Motor neuron (in vitro differentiated cells): Measurements from ENCODE around the gene LPIN3. TPM values are rescaled to one million over a fixed set of nuclear protein-coding genes. Genes with fewer than 3 reads are reported as not detected.
A peak's percentile ranks its signal among the peaks of the same experiment; 100 is the strongest.

Source experiments
- ATAC-seq, 8 experiments: fragments of 200-7000 bp; cut with Tn5 transposase; replicated peaks in 6 of 8; 2 replicates each; pipeline ENCODE4 v1.8.0; 2021; ENCODE audit warnings: mild to moderate bottlenecking in 8 of 8, moderate library complexity in 8 of 8
- H3K27ac ChIP-seq, 2 donors: fragments of 250-450 bp; sonication (Bioruptor Pico); 2 replicates each; pipeline ENCODE4 v1.9.0; 2021; ENCODE audit warnings: antibody characterized with exemption in 2 of 2, mild to moderate bottlenecking in 2 of 2, moderate library complexity in 1 of 2
- H3K4me1 ChIP-seq, 2 donors: fragments of 250-450 bp; sonication (Bioruptor Pico); replicated peaks in 1 of 2; 2 replicates each; pipeline ENCODE4 v1.6.1; 2021; ENCODE audit warnings: antibody characterized with exemption in 2 of 2, mild to moderate bottlenecking in 2 of 2, moderate library complexity in 1 of 2
- H3K4me3 ChIP-seq, 5 donors: fragments of 250-450 bp; sonication (Bioruptor Pico); 2 replicates each; pipeline ENCODE4 v1.9.0; 2021; ENCODE audit warnings: antibody characterized with exemption in 5 of 5, mild to moderate bottlenecking in 5 of 5, moderate library complexity in 4 of 5
- WGBS, 10 experiments: fragments of 450-650 bp; shearing (Covaris generic); methylation state at CpG; one replicate each; pipeline ENCODE4 v1.0.0; 2022; 5-methylcytosine and 5-hydroxymethylcytosine counted together
- in situ Hi-C, 9 experiments: fragments of 400-800 bp; cut with MboI; loops; one replicate each; pipeline ENCODE4 v1.15.0; 2021; ENCODE audit warnings: low sequenced_read_pairs in 9 of 9, low pct_unique_long_range_greater_than_20kb in 2 of 9; ENCODE audit not compliant: unreplicated experiment in 9 of 9
- total RNA-seq, 8 experiments: library from RNA; unstranded; fragments of 300-600 nt; gene quantifications; 2 replicates each; pipeline versions ENCODE4 v1.2.3 to v1.2.4, GENCODE V29; 2022

The LPIN3 gene
- total RNA-seq: 10 to 100 TPM in 1 of 8 experiments, 1 to 10 TPM in 6, under 1 TPM in 1; 0.43 to 21.1 (median 1.9) TPM

GRCh38 chr20:41340327-41341055 is at the start of gene LPIN3:
TSS of gene LPIN3 (plus strand) at chr20:41340821. CDS start at chr20:41345804, 4,983 bp downstream.
- in situ Hi-C loops: loop anchor here in 8 of 9 experiments (5.0 to 25.0 kb wide), 5 partner anchors 163 to 378 kb away; no protein-coding TSS in a partner anchor
- ATAC-seq: peak; percentile 85 to 95 (median 90)
- WGBS, 10 experiments: 0 to 33% (median 4%) methylated on average over 1 to 5 of the region's 33 CpGs; no CpG with 5 or more reads in 5 of the 10 experiments
- Histone ChIP-seq H3K27ac (no peak within 1 kb of the TSS), H3K4me1 (peaks cover 0 to 7% of the 10 kb centered on the region in 2 donors), H3K4me3 (peak within 1 kb of the TSS in 4 of 5 donors; percentile 11 to 27 (median 20))

GRCh38 chr20:41293269-41294037 is 47.2 kb upstream of the LPIN3 start:
- in situ Hi-C loops: no loop called here
- Histone ChIP-seq H3K4me3 (no peak overlapping the region), H3K27ac (no peak overlapping the region), H3K4me1 (peaks cover under 1 to 4% of the 10 kb centered on the region in 2 donors)
- WGBS, 10 experiments: 0 to 95% (median 83%) methylated on average over 1 to 2 of the region's 2 CpGs; no CpG with 5 or more reads in 1 of the 10 experiments
- ATAC-seq: peak in 2 of 8 experiments; percentile 30 to 35

- peak in 6 of 8 experiments; percentile 29 to 83 (median 52) for ATAC-seq
- Histone ChIP-seq H3K4me1 (peaks cover 5 to 23% of the 10 kb centered on the region in 2 donors), H3K27ac (no peak overlapping the region), H3K4me3 (no peak overlapping the region)
- WGBS, 10 experiments: 10 to 67% (median 41%) methylated on average over 1 to 3 of the region's 3 CpGs
- in situ Hi-C loops: no loop called here
Observed at GRCh38 chr20:41299899-41300298, 40.7 kb upstream of the LPIN3 start.

GRCh38 chr20:41300383-41300782 is 40.2 kb upstream of the LPIN3 start:
- Histone ChIP-seq H3K4me1 (peaks cover 5 to 23% of the 10 kb centered on the region in 2 donors), H3K27ac (no peak overlapping the region), H3K4me3 (no peak overlapping the region)
- 63 to 92% (median 90%) methylated on average over 2 to 3 of the region's 3 CpGs; no CpG with 5 or more reads in 3 of the 10 experiments for WGBS, 10 experiments
- in situ Hi-C loops: no loop called here
- no peak for ATAC-seq

GRCh38 chr20:41300886-41301285 is 39.7 kb upstream of the LPIN3 start:
- ATAC-seq: no peak
- in situ Hi-C loops: no loop called here
- 71 to 100% (median 90%) methylated on average over 1 to 4 of the region's 4 CpGs; no CpG with 5 or more reads in 2 of the 10 experiments for WGBS, 10 experiments
- H3K4me3 ChIP-seq: no peak overlapping the region
- H3K4me1 ChIP-seq: peaks cover 5 to 23% of the 10 kb centered on the region in 2 donors
- no peak overlapping the region for H3K27ac ChIP-seq

- peaks cover 4 to 16% of the 10 kb centered on the region in 2 donors for H3K4me1 ChIP-seq
- 67 to 100% (median 67%) methylated on average over 1 of the region's 1 CpG; no CpG with 5 or more reads in 6 of the 10 experiments for WGBS, 10 experiments
- no peak for ATAC-seq
- in situ Hi-C loops: no loop called here
- H3K4me3 ChIP-seq: no peak overlapping the region
- no peak overlapping the region for H3K27ac ChIP-seq
Observed at GRCh38 chr20:41304002-41304401, 36.6 kb upstream of the LPIN3 start.

GRCh38 chr20:41304424-41305079 is 36.1 kb upstream of the LPIN3 start:
- 80 to 100% (median 100%) methylated on average over 1 to 3 of the region's 3 CpGs; no CpG with 5 or more reads in 2 of the 10 experiments for WGBS, 10 experiments
- Histone ChIP-seq H3K4me1 (peaks cover 4 to 11% of the 10 kb centered on the region in 2 donors), H3K27ac (no peak overlapping the region), H3K4me3 (no peak overlapping the region)
- ATAC-seq: no peak
- in situ Hi-C loops: no loop called here

- in situ Hi-C loops: no loop called here
- Histone ChIP-seq H3K4me1 (no peaks in the 10 kb centered on the region), H3K27ac (no peak overlapping the region), H3K4me3 (no peak overlapping the region)
- WGBS, 10 experiments: 53 to 94% (median 79%) methylated on average over 1 to 5 of the region's 5 CpGs
- ATAC-seq: peak in 2 of 8 experiments; percentile 61 to 79
Observed at GRCh38 chr20:41306061-41306727, 34.4 kb upstream of the LPIN3 start.

- Histone ChIP-seq H3K4me1 (no peaks in the 10 kb centered on the region), H3K27ac (no peak overlapping the region), H3K4me3 (no peak overlapping the region)
- no peak for ATAC-seq
- 80 to 100% (median 100%) methylated on average over 1 of the region's 1 CpG; no CpG with 5 or more reads in 5 of the 10 experiments for WGBS, 10 experiments
- in situ Hi-C loops: no loop called here
Observed at GRCh38 chr20:41307021-41307420, 33.6 kb upstream of the LPIN3 start.

GRCh38 chr20:41308290-41308711 is 32.3 kb upstream of the LPIN3 start:
- no peak overlapping the region for H3K27ac ChIP-seq

GRCh38 chr20:41308726-41309413 is 31.8 kb upstream of the LPIN3 start:
- Histone ChIP-seq H3K4me3 (no peak overlapping the region), H3K27ac (no peak overlapping the region), H3K4me1 (no peaks in the 10 kb centered on the region)
- in situ Hi-C loops: no loop called here
- no peak for ATAC-seq
- WGBS, 10 experiments: 33 to 100% (median 85%) methylated on average over 1 to 3 of the region's 3 CpGs; no CpG with 5 or more reads in 2 of the 10 experiments

More at GRCh38 chr20:41308290-41308711, 32.3 kb upstream of the LPIN3 start:
- in situ Hi-C loops: no loop called here
- no peak overlapping the region for H3K4me3 ChIP-seq
- H3K4me1 ChIP-seq: no peaks in the 10 kb centered on the region
- WGBS, 10 experiments: 0 to 80% (median 38%) methylated on average over 1 of the region's 1 CpG; no CpG with 5 or more reads in 5 of the 10 experiments
- ATAC-seq: peak in 2 of 8 experiments; percentile 32 to 38

- Histone ChIP-seq H3K27ac (no peak overlapping the region), H3K4me3 (no peak overlapping the region), H3K4me1 (no peaks in the 10 kb centered on the region)
- in situ Hi-C loops: no loop called here
- ATAC-seq: no peak
- WGBS, 10 experiments: 25 to 100% (median 83%) methylated on average over 1 to 2 of the region's 2 CpGs; no CpG with 5 or more reads in 2 of the 10 experiments
Observed at GRCh38 chr20:41309817-41310216, 30.8 kb upstream of the LPIN3 start.
